ENCODE measurements around the gene LARGE1.

DNA sequence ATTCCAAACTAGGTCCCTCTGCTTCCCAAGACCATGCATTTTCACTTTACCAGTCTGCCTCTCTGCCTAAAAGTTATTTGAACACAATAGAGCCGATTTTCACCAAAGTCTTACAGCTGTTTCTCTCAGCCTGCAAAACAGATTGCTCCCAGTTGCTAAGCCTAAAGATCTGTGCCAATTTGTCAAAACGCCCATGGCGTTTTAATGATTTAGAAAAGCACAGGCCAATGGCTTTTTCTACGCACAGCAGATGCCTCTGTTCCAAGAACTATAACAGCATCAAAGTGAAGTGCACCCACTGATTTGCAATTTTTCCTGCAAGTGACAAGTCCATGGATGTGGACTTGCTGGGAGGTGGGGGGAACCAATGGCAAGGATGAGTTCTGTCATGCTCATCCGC is 688.2 kb downstream of the LARGE1 start:
- TF ChIP-seq CTCF (IDR thresholded peaks at IDR 0.05) (no peak), POLR2A (IDR thresholded peaks at IDR 0.05) (no peak)
